ENCODE results near the gene CORO6. TPM values are rescaled to one million over a fixed set of nuclear protein-coding genes. Genes with fewer than 3 reads are reported as not detected.
A peak's percentile ranks its signal among the peaks of the same experiment; 100 is the strongest.

CORO6 gene
- total and polyA plus RNA-seq, 2 donors (not counting 1 experiment from before 2014, with no cell fraction given) = 1.4 to 4.0 TPM

- peak overlapping the region; percentile 29 for H3K9ac ChIP-seq (ENCODE audit: low read length)
- H3K9me3 Mint-ChIP-seq (ENCODE audit: insufficient read depth) = no peaks in the 10 kb centered on the region
- 49% methylated on average over 7 of the region's 8 CpGs for WGBS (ENCODE audit: insufficient coverage)
- H3K27me3 Mint-ChIP-seq = no peaks in the 10 kb centered on the region
- no peaks in the 10 kb centered on the region for H3K27me3 ChIP-seq (replicated peaks in 1 of 4; ENCODE audit: control extremely low read depth in 1 of 4, control insufficient read depth in 3 of 4, insufficient read depth in 4 of 4, low read length in 3 of 4)
- peaks cover 55% of the 10 kb centered on the region for H3K4me1 Mint-ChIP-seq
- H3K79me2 ChIP-seq (ENCODE audit: control insufficient read depth, insufficient read depth, low read length) = peaks cover 71% of the 10 kb centered on the region
- peak overlapping the region; percentile 41 for H3K27ac Mint-ChIP-seq
- ATAC-seq (ENCODE audit: low read depth) (no peak), DNase-seq (no peak)
- peaks cover 45% of the 10 kb centered on the region for H4K20me1 ChIP-seq (ENCODE audit: control insufficient read depth, insufficient read depth, low read length, poor library complexity, severe bottlenecking)
- POLR2A ChIA-PET = interaction anchor here (1.0 kb wide), 1 partner anchor 8 kb away, joined by 3 read pairs; the partner anchor contains the start of gene ANKRD13B
- H2AFZ ChIP-seq (ENCODE audit: insufficient read depth, low read depth, low read length, poor library complexity, severe bottlenecking) = peak overlapping the region; percentile 9
- H3K27ac ChIP-seq (ENCODE audit: low read length in 2 of 2) = peak overlapping the region in 1 of 2 donors; percentile 29
- H3K4me2 ChIP-seq (replicated peaks; ENCODE audit: low read depth, low read length, poor library complexity, severe bottlenecking) = peak overlapping the region; percentile 69
- H3K4me3 ChIP-seq (ENCODE audit: control extremely low read depth in 1 of 5, extremely low read depth in 1 of 5, insufficient read depth in 1 of 5, low read depth in 2 of 5, low read length in 4 of 5) = peak overlapping the region in 2 of 5 experiments; percentile 2 to 16
- CTCF ChIA-PET = interaction anchor here (0.7 to 24.3 kb wide), 6 partner anchors 12 to 215 kb away, joined by 3 to 336 read pairs (median 5); no protein-coding TSS in a partner anchor
- intact Hi-C loops (cut with micrococcal nuclease) = no loop called here
- no peaks in the 10 kb centered on the region for H3K9me3 ChIP-seq (ENCODE audit: control extremely low read depth in 1 of 3, control insufficient read depth in 2 of 3, insufficient read depth in 1 of 3, low read length in 2 of 3)
- peak overlapping the region; percentile 37 for H3K4me3 Mint-ChIP-seq
- peaks cover 40 to 51% of the 10 kb centered on the region in 2 donors for H3K4me1 ChIP-seq (ENCODE audit: control insufficient read depth in 2 of 2, insufficient read depth in 2 of 2, low read length in 2 of 2)
- H3K36me3 ChIP-seq (replicated peaks in 1 of 2; ENCODE audit: control extremely low read depth in 1 of 2, control insufficient read depth in 1 of 2, extremely low read depth in 1 of 2, insufficient read depth in 2 of 2, low read length in 1 of 2) = peaks cover 0 to 19% of the 10 kb centered on the region in 2 experiments
- TF ChIP-seq CTCF (IDR thresholded peaks at IDR 0.05) = no peak
- no peak for TF ChIP-seq EZH2 (IDR thresholded peaks at IDR 0.05; ENCODE audit: borderline replicate concordance, insufficient read depth, low read depth, low read length, poor library complexity, severe bottlenecking)
Measured at GRCh38 chr17:29585080-29585751, 37.5 kb downstream of the CORO6 start.
